ENCODE data around the gene CHD5. TPM values are rescaled to one million over a fixed set of nuclear protein-coding genes. Genes with fewer than 3 reads are reported as not detected.

The CHD5 gene
- total RNA-seq, 1 experiment from 2014 or later, result 6.1 TPM

- H3K9me2 ChIP-seq (ENCODE audit: insufficient read depth), result no peaks in the 10 kb centered on the region
- TF ChIP-seq REST (IDR thresholded peaks at IDR 0.05; ENCODE audit: low read depth) (no peak), MAX (IDR thresholded peaks at IDR 0.05) (peak; percentile 96), POLR2AphosphoS5 (IDR thresholded peaks at IDR 0.05; ENCODE audit: low read depth, low read length) (peak; percentile 75), POLR2A (IDR thresholded peaks at IDR 0.05; ENCODE audit: borderline replicate concordance, extremely low read depth, insufficient read depth, insufficient read length) (peak; percentile 36)
- intact Hi-C loops (cut with micrococcal nuclease), result loop anchor here (2.0 kb wide), 1 partner anchor 19 kb away; no protein-coding TSS in a partner anchor
- DNase-seq (ENCODE audit: low read depth, low spot score) (peak; percentile 71), ATAC-seq (peak; percentile 93)
- no peak overlapping the region for H2AFZ ChIP-seq (ENCODE audit: low read depth, low read length, poor library complexity, severe bottlenecking)
- H3K4me3 ChIP-seq (replicated peaks in 1 of 2; ENCODE audit: low read depth in 1 of 2, low read length in 2 of 2), result peak overlapping the region in 1 of 2 experiments; percentile 18; a peak in 1 of 4 replicates
- 0 out of 2 replicates have a peak overlapping the region, but pooled peaks have one; percentile 32 for H3K9ac ChIP-seq (ENCODE audit: low read length)
- RAD21 ChIA-PET (ENCODE audit: low non-redundant PET in 1 of 2, low total read pairs in 2 of 2, uncharacterized antibody in 2 of 2, unreplicated experiment in 2 of 2), result interaction anchor here in 1 of 2 experiments (0.7 kb wide), 1 partner anchor 498 kb away, joined by 3 read pairs; no protein-coding TSS in a partner anchor
- peaks cover 0 to 8% of the 10 kb centered on the region in 2 experiments; a peak in 2 of 4 replicates for H3K9me3 ChIP-seq (ENCODE audit: control insufficient read depth in 1 of 2, insufficient read depth in 1 of 2, low read depth in 1 of 2, low read length in 2 of 2)
- H3K79me2 ChIP-seq (ENCODE audit: insufficient read depth, low read length), result no peaks in the 10 kb centered on the region
- CTCF ChIA-PET, result interaction anchor here (1.0 to 2.1 kb wide), 2 partner anchors 19 to 77 kb away, joined by 4 to 9 read pairs; no protein-coding TSS in a partner anchor
- H3K27ac ChIP-seq (ENCODE audit: low read depth, low read length), result peak overlapping the region; percentile 39; the same call in 1 of the 2 replicates
- no peaks in the 10 kb centered on the region for H4K20me1 ChIP-seq (ENCODE audit: insufficient read depth)
- H3K36me3 ChIP-seq (ENCODE audit: control insufficient read depth in 1 of 2, insufficient read depth in 2 of 2, low read length in 2 of 2), result no peaks in the 10 kb centered on the region
- no TSS peak for BruUV-seq (replicated peaks)
- no peaks in the 10 kb centered on the region for H3K27me3 ChIP-seq (ENCODE audit: insufficient read depth, low read length)
- peak overlapping the region; percentile 72 for H3K4me2 ChIP-seq (ENCODE audit: low read length)
- POLR2A ChIA-PET, result no interaction called here
- H3K4me1 ChIP-seq (ENCODE audit: control insufficient read depth in 1 of 2, insufficient read depth in 2 of 2, low read length in 2 of 2), result peaks cover 8 to 15% of the 10 kb centered on the region in 2 experiments; a peak in 3 of 4 replicates
Observed at GRCh38 chr1:6127587-6128163, 52.4 kb downstream of the CHD5 start.
